ENCODE measurements around the gene UBE2E2.

The UBE2E2 gene

DNA sequence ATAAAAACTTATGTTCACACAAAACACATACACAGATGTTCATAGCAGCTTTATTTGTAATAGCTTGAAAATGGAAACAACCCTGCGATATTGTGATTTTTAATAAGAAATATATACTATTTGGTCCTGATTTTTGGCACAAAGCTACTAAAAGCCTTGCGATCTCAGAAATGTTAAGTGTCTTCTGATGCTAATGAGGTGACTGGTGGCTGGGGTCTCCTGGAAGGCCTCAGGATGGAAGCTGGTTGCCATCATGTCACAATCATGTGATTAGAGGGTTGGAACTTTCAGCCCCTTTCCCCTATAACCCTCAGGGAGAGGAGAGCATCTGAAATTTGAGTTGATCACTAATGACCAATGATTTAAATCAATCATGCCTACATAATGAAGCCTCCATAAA is 324.2 kb downstream of the UBE2E2 start:
- H3K36me3 Mint-ChIP-seq, result peaks cover 1% of the 10 kb centered on the region
- H3K4me3 Mint-ChIP-seq, result no peak overlapping the region
- no peak overlapping the region for H3K27ac Mint-ChIP-seq
- H3K4me1 Mint-ChIP-seq, result no peaks in the 10 kb centered on the region
- no peaks in the 10 kb centered on the region for H3K27me3 Mint-ChIP-seq
- no peaks in the 10 kb centered on the region for H3K9me3 Mint-ChIP-seq

DNA sequence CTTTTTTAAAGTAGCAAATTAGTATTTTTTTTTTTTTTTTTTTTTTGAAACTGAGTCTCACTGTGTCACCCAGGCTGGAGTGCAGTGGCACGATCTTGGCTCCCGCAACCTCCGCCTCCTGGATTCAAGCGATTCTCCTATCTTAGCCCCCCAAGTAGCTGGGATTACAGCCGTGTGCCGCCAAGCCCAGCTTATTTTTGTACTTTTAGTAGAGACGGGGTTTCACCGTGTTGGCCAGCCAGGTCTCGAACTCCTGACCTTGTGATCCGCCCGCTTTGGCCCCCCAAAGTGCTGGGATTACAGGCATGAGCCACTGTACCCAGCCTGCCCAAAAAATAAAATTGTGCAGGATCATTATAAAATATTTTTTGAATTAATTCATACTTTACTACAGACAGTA is 330.5 kb downstream of the UBE2E2 start:
- Mint-ChIP-seq H3K4me3 (no peak overlapping the region), H3K36me3 (peaks cover 8% of the 10 kb centered on the region), H3K4me1 (no peaks in the 10 kb centered on the region), H3K27me3 (no peaks in the 10 kb centered on the region), H3K27ac (no peak overlapping the region), H3K9me3 (no peaks in the 10 kb centered on the region)

DNA sequence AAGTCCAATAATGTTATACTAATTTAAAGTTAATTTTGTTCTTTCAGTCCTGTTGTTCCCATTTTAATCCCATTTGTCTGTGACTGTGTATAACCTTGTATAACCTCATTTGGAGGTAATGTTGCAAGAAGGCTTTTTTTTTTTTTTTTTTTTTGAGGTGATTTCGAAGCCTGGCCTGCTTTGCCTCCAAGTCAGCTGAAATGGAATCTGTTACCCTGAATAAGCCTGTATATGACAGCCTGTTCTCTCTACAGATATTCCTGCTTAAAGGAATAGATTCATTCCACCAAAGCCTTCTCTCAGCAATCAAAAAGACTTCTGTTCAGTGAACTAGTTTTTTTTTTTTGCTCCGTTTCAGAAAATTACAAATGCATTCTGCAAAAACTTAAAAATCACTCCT is 330.9 kb downstream of the UBE2E2 start:
- Mint-ChIP-seq H3K27me3 (no peaks in the 10 kb centered on the region), H3K9me3 (no peaks in the 10 kb centered on the region), H3K4me3 (no peak overlapping the region), H3K27ac (no peak overlapping the region), H3K36me3 (peaks cover 8% of the 10 kb centered on the region), H3K4me1 (no peaks in the 10 kb centered on the region)

DNA sequence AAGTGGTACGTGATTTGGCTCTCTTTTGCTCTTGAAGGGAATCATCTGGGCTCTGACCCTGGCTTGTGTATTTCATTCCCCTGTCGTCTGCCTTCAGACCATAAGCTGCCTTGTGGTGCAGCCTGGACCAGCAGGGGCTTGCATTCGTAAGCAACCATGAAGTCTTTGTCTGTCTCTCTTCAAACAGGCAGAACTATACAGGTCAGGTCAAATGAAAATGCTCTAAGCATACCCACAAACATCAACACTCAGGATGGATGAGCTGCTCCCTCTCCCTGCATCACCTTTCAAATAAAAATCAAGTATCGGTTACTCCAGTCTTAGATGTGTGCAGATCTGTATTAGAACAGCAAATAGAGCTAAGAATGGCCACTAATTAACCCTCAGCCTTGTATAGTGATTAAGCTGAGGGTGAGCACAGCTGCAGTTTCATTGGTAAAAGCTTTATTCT is 334.0 kb downstream of the UBE2E2 start:
- no peaks in the 10 kb centered on the region for H3K4me1 Mint-ChIP-seq
- no peak overlapping the region for H3K27ac Mint-ChIP-seq

DNA sequence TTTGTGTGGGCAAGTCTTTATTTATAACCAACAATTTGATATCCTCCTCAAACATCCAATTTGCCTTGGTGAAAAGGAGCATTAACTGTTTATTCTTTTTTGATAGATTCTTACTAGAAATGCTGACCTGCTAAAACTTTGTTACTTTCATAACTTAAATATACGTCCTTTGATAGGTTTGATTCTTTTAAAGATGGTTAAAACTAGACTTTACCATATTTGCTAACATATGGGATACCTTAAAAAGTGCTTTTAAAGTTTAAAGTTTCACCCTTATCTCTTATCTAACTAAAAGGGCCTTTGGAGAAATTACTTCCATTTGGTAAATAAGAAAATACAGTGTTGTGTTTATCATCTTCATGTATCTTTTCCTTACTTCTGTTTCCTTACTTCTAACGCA is 336.1 kb downstream of the UBE2E2 start:
- Mint-ChIP-seq H3K4me3 (no peak overlapping the region), H3K9me3 (no peaks in the 10 kb centered on the region), H3K27me3 (no peaks in the 10 kb centered on the region), H3K4me1 (no peaks in the 10 kb centered on the region), H3K27ac (no peak overlapping the region), H3K36me3 (peaks cover 8% of the 10 kb centered on the region)

More for the DNA sequence above, 334.0 kb downstream of the UBE2E2 start:
- Mint-ChIP-seq H3K36me3 (peaks cover 8% of the 10 kb centered on the region), H3K9me3 (no peaks in the 10 kb centered on the region), H3K27me3 (no peaks in the 10 kb centered on the region), H3K4me3 (no peak overlapping the region)

DNA sequence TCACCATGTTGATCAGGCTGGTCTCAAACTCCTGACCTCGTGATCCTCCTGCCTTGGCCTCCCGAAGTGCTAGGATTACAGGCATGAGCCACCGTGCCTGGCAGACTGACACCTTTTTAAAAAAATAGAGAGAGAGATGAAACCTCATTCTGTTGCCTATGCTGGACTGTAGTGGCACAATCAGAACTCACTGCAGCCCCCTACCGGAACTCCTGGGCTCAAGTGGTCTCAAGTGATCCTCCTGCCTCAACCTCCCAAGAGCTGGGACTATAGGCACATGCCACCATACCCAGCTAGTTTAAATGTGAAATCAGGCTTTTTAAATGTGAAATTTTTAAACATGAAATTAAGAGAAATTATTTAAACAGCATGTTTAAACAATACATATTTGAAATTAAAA is 337.5 kb downstream of the UBE2E2 start:
- Mint-ChIP-seq H3K27me3 (no peaks in the 10 kb centered on the region), H3K36me3 (peaks cover 5% of the 10 kb centered on the region), H3K4me1 (no peaks in the 10 kb centered on the region), H3K27ac (no peak overlapping the region), H3K9me3 (no peaks in the 10 kb centered on the region), H3K4me3 (no peak overlapping the region)

DNA sequence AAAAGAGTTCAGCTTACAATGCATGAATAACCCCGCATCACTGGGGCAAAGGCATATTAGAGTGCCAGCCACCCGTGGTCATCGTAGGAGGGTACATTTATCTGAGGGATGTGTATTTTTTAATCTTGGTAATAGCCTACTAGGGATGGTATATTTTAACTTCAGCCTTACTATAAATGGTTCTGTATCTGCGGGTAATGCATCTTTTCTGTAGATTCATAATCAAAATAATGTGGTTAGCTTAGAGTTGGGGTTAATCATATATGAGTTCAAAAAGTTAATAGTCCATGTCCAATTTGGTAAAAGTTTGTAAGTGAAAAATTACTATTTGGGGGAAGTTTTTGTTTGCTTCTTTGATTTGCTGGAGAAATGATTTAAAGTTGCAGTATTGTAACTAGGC is 339.0 kb downstream of the UBE2E2 start:
- Mint-ChIP-seq H3K4me1 (no peaks in the 10 kb centered on the region), H3K27me3 (no peaks in the 10 kb centered on the region), H3K9me3 (no peaks in the 10 kb centered on the region), H3K36me3 (peaks cover 5% of the 10 kb centered on the region), H3K27ac (no peak overlapping the region), H3K4me3 (no peak overlapping the region)

DNA sequence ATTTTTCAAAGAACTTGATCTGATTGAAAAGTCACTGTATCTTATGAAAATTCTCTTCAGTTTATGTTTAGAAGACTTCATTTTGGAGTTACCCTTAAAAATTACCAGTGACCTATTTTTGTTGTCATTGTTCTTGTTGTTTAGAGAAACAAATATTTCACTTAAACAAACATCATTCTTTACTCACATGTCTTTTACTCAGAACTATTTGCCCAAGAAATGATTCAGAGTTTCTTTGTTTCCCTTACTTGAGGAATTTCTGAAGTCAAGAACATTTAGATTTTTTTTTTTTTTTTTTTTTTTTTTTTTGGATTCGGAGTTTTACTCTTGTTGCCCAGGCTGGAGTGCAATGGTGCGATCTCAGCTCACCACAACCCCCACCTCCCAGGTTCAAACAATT is 343.1 kb downstream of the UBE2E2 start:
- Mint-ChIP-seq H3K9me3 (no peaks in the 10 kb centered on the region), H3K4me3 (no peak overlapping the region), H3K36me3 (peaks cover 3% of the 10 kb centered on the region), H3K4me1 (no peaks in the 10 kb centered on the region), H3K27ac (no peak overlapping the region), H3K27me3 (no peaks in the 10 kb centered on the region)

DNA sequence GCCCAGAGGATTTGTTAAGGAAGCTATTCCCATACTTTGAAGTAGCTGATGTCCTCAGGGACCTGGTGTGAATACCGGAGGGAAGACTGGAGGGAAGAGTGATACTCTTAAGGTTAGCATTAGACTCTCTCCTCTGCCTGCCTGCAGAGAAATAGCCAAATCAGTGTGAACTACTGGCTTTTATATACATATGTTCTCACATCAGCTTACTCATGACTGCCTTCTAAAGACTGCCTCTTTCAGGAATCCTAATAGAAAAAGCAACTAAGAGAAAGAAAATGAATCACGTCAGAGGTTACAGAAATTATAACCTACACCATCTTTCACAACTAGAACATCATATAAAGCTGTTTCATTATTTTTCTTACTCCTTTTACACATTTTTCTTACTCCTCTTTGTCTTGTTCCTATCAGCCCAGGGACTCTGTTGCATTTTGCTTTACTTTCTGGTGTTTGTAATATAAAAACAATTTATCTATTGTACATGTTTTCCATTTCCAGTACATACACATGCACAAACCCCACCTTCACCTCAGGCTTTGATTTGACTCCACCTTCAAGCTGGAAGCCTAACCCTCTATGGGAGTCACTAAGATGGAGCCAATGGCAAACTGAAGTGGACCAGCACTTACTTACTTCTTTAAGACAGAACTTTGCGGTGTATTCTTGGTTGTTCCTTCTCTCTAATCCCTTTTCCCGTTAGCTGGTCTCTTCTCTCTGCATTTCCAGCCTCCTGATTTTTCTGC is 345.0 kb downstream of the UBE2E2 start:
- no peaks in the 10 kb centered on the region for H3K27me3 Mint-ChIP-seq
- H3K4me3 Mint-ChIP-seq, result no peak overlapping the region
- H3K27ac Mint-ChIP-seq, result no peak overlapping the region
- H3K9me3 Mint-ChIP-seq, result no peaks in the 10 kb centered on the region
- no peaks in the 10 kb centered on the region for H3K4me1 Mint-ChIP-seq
- peaks cover 3% of the 10 kb centered on the region for H3K36me3 Mint-ChIP-seq

DNA sequence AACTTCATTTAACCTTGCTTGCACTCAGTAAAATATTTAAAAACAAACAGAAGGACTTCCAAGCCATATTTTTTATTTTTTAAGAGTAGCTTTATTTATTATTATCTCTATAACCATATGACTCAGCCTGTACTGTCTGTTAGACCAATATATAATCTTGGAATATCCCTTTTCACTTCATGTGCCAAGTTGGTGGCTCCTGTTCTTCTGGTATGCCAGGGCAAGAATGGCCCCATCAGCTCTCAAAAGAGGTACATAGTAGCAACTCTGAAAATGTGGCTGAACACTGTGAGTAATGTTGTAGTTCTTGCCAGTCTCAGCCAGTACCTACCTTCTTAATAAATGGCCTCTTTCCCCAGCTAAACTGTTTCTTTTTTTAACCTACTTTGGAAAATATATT is 345.6 kb downstream of the UBE2E2 start:
- H3K27ac Mint-ChIP-seq, result no peak overlapping the region
- H3K36me3 Mint-ChIP-seq, result no peaks in the 10 kb centered on the region

DNA sequence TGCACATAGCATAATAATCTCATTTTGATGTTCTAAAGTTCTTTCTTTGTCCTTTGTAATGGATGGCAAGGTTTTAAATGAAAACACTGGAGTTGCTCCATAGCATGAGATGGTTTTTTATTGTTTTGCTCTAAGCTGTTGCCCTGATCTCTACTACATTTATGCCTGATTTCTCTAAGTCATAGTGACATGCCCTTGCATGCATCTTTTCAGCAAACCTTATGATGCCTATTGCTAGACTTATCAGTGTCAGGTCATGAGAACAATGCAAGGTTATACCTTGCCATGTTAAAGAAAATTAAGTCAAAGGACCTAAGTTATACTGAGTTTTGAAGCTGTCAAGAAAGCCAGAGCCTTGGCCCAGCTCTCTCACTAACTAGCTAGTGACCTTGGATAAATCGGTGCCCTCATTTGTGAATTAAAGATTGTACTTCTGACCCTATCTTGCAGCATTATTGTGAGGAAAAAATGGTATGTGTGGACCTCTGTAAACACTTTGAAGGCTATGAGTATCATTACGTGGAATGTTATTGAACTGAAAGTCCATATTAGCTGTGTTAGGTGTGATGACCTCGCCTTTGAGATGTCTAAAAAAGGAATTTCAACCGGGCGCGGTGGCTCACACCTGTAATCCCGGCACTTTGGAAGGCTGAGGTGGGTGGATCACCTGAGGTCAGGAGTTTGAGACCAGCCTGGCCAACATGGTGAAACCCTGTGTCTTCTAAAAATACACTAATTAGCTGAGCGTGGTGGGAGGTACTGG is 346.2 kb downstream of the UBE2E2 start:
- Mint-ChIP-seq H3K9me3 (no peaks in the 10 kb centered on the region), H3K4me3 (no peak overlapping the region), H3K36me3 (no peaks in the 10 kb centered on the region), H3K4me1 (no peaks in the 10 kb centered on the region), H3K27me3 (no peaks in the 10 kb centered on the region), H3K27ac (no peak overlapping the region)

More for the DNA sequence above, 345.6 kb downstream of the UBE2E2 start:
- Mint-ChIP-seq H3K27me3 (no peaks in the 10 kb centered on the region), H3K4me1 (no peaks in the 10 kb centered on the region), H3K9me3 (no peaks in the 10 kb centered on the region), H3K4me3 (no peak overlapping the region)

DNA sequence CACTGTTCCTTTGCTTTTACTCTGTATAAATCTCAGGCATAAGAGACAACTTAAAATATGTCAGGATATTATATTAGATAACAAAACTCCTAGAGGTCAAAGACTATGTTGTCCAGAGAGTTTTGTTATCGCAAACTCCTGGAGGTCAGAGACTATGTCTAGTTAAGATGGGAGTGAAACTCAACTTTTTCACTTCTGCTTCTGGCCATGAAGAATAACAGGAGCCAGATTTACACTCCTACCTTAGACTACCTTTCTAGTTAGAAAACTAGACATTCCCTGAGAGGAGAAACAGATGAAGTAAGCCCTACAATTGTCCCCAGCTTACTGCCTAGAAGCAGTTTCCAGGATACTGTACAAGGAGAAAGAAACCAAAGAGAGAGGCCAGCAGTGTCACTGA is 347.3 kb downstream of the UBE2E2 start:
- Mint-ChIP-seq H3K27ac (no peak overlapping the region), H3K4me1 (no peaks in the 10 kb centered on the region), H3K36me3 (no peaks in the 10 kb centered on the region), H3K27me3 (no peaks in the 10 kb centered on the region), H3K9me3 (no peaks in the 10 kb centered on the region), H3K4me3 (no peak overlapping the region)

DNA sequence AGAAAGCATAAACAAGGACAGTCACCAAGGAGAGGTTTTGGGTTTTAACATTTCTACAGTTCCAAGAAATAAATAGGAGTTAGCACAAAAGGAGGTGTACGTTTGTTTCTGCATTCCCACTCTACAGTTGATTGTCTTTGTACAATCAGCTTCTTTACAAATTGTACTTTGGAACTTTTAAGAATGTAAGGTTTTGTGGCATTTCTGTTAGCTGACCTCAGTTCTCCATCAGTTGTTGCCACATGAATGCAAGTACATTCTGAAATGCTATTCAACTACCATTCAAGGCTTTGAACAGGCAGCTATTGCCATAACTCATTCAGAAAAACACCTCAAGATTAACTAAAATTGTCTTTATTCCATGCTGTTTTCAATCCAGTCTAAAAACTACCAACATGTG is 349.4 kb downstream of the UBE2E2 start:
- Mint-ChIP-seq H3K36me3 (peaks cover 3% of the 10 kb centered on the region), H3K27ac (no peak overlapping the region), H3K4me3 (no peak overlapping the region), H3K4me1 (no peaks in the 10 kb centered on the region), H3K9me3 (no peaks in the 10 kb centered on the region), H3K27me3 (no peaks in the 10 kb centered on the region)

DNA sequence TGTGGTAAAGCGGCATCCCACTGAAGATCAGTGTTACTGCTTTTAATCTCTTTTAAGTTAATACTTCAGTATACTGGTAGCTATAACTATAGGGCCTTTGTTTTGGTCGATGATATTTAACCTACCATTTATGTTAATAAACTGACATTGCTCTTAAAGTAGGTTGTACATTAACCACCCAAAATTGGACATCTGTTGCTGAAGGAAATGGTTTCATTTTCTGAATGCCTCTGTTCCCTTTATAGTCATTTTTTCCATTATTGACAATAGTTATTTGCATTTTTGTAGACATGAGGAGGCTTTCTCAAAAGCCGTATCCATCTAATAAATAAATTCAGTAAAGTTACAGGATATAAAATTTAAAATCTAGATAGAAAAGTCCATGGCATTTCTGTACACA is 350.2 kb downstream of the UBE2E2 start:
- Mint-ChIP-seq H3K36me3 (peaks cover 4% of the 10 kb centered on the region), H3K27me3 (no peaks in the 10 kb centered on the region), H3K4me1 (no peaks in the 10 kb centered on the region), H3K27ac (no peak overlapping the region), H3K9me3 (no peaks in the 10 kb centered on the region), H3K4me3 (no peak overlapping the region)

DNA sequence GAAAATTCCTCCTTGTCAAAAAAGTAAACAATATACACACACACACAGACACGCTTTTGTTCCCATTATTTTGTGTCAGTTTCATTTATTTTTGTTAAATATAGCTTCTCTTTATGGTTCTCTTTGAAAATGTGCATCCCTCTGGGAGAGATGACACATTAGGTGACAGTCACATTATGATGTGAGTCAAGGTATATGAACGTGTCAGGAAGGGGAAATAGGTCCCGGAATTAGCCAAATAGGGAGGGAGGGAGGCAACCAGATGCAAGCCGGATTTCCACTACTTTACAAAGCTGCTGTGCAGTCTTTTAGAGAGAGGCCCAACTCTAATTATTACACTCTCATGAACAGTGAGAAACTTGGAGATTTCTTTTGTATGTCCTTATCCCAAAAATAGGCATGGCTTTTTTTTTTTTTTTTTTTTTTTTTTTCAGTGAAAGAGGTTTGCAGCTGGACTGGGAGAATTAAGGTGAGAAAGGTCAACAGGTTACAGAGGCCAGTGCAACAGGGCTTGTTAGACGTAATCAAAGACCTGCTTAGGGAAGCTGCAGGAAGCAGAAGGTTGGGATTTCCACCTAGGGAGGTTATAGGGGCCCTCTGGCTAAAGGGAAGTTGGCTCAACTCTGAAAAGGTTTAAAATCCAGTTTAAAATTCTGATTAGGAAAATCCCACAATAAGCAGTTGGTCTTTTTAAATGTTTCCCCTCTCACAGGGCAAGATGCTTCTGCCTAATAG is 362.1 kb downstream of the UBE2E2 start:
- Mint-ChIP-seq H3K4me3 (no peak overlapping the region), H3K36me3 (peaks cover 4% of the 10 kb centered on the region), H3K27me3 (no peaks in the 10 kb centered on the region), H3K9me3 (peaks cover 10% of the 10 kb centered on the region), H3K27ac (no peak overlapping the region), H3K4me1 (no peaks in the 10 kb centered on the region)

DNA sequence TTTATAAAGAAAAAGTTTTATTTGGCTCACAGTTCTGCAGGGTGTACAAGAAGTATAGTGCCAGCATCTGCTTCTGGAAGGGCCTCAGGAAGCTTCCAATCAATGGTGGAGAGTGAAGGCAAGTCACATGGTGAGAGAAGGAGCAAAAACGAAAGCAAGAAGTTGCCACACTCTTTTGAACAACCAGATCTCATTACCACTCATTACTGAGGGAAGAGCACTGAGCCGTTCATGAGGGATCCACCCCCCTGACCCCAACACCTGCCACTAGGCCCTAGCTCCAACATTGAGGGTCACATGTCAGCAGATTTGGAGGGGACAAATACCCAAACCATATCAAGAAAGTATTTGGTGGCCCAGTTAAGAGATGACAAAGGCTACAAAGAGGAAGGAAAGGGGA is 363.4 kb downstream of the UBE2E2 start:
- no peaks in the 10 kb centered on the region for H3K27me3 Mint-ChIP-seq

More for the DNA sequence above, 363.4 kb downstream of the UBE2E2 start:
- Mint-ChIP-seq H3K4me1 (no peaks in the 10 kb centered on the region), H3K4me3 (no peak overlapping the region), H3K27ac (no peak overlapping the region), H3K36me3 (peaks cover 4% of the 10 kb centered on the region), H3K9me3 (peaks cover 10% of the 10 kb centered on the region)

Data from activated naive CD4-positive, alpha-beta T cell treated with anti-CD3 and anti-CD28 coated beads, Interleukin-2, amount 50 U/mL, for 24 hours (primary cell).